AG04449 (cell line): Measurements from ENCODE around the gene HMOX2.

ENCODE experiments used
- CTCF ChIA-PET: fragments of 350-600 bp; formaldehyde crosslinking; extraction: SDS; loops from one replicate; lab custom pipeline; 2021; ENCODE audit warnings: antibody characterized with exemption; lab: Yijun Ruan, JAX
- POLR2A ChIA-PET: fragments of 400-600, 350-600 bp; formaldehyde crosslinking; extraction: SDS; loops from one replicate; lab custom pipeline; 2020; ENCODE audit warnings: antibody characterized with exemption, inconsistent platforms; lab: Yijun Ruan, JAX
- DNase-seq: peaks from one replicate; pipeline ENCODE4 v3.0.0-alpha.2; 2010; ENCODE audit warnings: low read depth, low spot score
- H3K4me3 ChIP-seq: 2 replicates; pipeline ENCODE4 v1.5.1; 2011; ENCODE audit warnings: low read depth, mild to moderate bottlenecking, control low read depth, low read length
- CTCF ChIP-seq: IDR thresholded peaks from one replicate; pipeline ENCODE4 v1.5.1; 2011; ENCODE audit warnings: mild to moderate bottlenecking, moderate library complexity, low read length, control low read depth, inconsistent platforms; ENCODE audit not compliant: insufficient read depth; ENCODE audit errors: missing control alignments

The HMOX2 gene

DNA sequence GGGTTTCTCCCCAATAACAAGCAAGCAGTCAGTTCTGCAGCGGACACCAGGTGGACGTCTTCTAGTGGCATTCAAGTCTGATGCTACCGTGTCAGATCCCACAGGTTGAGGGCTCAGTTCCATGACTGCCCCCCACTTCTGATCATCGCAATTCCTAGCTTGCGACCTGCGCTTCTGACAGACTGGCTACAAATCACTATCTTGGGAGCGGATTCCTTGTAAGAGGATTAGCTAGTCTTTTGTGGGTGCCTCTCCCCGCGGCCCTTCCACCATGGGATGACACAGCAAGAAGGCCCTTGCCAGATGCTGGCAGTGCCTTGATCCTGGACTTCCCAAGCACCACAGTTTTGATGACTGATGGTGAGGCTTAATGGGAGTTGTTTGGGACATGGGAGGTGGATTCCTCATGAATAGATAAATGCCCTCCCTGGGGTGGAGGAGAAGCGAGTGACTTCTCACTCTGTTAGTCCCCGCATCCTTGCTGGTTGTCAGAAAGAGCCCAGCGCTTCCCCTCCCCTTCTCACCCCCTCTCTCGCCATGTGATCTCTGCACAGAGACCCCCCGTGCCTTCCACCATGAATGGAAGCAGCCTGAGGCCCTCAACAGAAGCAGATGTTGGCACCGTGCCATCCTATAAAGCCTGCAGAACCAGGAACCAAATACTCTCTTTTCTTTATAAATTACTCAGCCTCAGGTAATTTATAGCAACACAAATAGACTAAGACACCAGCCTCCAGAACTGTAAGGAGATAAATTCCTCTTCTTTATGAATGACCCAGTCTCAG is 43.3 kb downstream of the HMOX2 start:
- CTCF ChIA-PET, result interaction anchor here (1.8 to 3.9 kb wide), 4 partner anchors 13 to 67 kb away, joined by 6 to 51 read pairs (median 28); no protein-coding TSS in a partner anchor
- H3K4me3 ChIP-seq, result no peak overlapping the region
- TF ChIP-seq CTCF, result no peak
- no peak for DNase-seq
- POLR2A ChIA-PET, result no interaction called here

DNA sequence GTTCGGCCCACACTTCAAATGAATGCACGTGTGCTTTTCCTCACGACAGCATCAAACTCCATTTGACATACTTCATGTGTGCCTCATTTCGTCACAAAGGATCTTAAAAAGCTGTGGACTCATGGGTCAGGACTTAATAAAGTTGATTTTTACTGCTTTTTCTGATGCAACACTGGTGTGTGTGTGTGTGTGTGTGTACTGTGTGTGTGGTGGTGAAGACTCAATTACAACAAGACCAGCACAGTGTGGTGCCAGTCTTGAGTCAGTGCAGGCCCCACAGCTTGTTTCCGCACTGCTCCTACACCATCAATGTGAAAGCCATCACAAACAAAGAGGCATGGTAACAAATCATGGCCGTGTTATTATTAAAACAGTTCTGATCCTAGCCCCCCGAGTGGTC is 44.7 kb downstream of the HMOX2 start:
- POLR2A ChIA-PET, result no interaction called here
- no peak for DNase-seq
- no peak for TF ChIP-seq CTCF
- H3K4me3 ChIP-seq, result no peak overlapping the region
- CTCF ChIA-PET, result interaction anchor here (0.9 to 1.7 kb wide), 6 partner anchors 10 to 65 kb away, joined by 3 to 8 read pairs (median 5); no protein-coding TSS in a partner anchor

DNA sequence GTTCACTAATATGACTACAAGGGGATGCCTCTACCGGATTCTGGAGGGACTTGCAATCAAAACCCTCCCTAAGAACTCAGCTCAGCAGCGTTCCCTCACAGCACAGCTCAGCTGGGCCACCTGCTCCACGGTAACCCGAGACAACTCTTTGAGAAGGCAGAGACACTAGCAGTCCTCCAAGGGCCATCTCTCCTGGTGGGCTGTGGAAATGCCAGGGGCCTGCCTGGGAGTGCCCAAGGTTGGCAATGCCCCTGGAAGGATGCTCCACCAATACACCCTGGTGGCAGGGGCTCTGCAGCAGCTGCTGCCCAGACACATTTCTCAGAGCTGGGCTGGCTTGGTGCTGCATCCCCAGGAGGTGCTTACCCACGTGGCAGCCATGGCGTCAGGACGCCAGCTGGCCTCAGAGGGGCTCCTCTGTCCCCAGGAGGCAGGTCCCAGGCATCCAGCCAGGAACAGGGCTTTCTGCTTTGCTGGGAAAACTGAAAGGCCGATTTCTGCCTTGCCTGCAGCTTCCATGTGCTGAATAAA is 45.9 kb downstream of the HMOX2 start:
- H3K4me3 ChIP-seq, result no peak overlapping the region
- ChIA-PET CTCF (interaction anchor here (0.7 to 3.3 kb wide), 8 partner anchors 10 to 29 kb away, joined by 3 to 22 read pairs (median 4); no protein-coding TSS in a partner anchor), POLR2A (no interaction called here)
- TF ChIP-seq CTCF, result no peak
- no peak for DNase-seq

- ChIA-PET POLR2A (no interaction called here), CTCF (interaction anchor here (1.6 to 3.3 kb wide), 3 partner anchors 16 to 62 kb away, joined by 6 to 22 read pairs (median 6); no protein-coding TSS in a partner anchor)
- H3K4me3 ChIP-seq, result no peak overlapping the region
- TF ChIP-seq CTCF, result no peak
- no peak for DNase-seq
Observed at GRCh38 chr16:4523686-4524085, 47.5 kb downstream of the HMOX2 start.

GRCh38 chr16:4524571-4524970 is 48.4 kb downstream of the HMOX2 start:
- ChIA-PET CTCF (interaction anchor here (1.4 to 3.3 kb wide), 5 partner anchors 10 to 61 kb away, joined by 6 to 22 read pairs (median 6); no protein-coding TSS in a partner anchor), POLR2A (no interaction called here)
- TF ChIP-seq CTCF, result no peak
- no peak for DNase-seq
- H3K4me3 ChIP-seq, result no peak overlapping the region

- ChIA-PET CTCF (interaction anchor here (1.4 to 3.3 kb wide), 6 partner anchors 8 to 61 kb away, joined by 4 to 22 read pairs (median 6); no protein-coding TSS in a partner anchor), POLR2A (no interaction called here)
- TF ChIP-seq CTCF, result no peak
Observed at GRCh38 chr16:4525069-4525468, 48.9 kb downstream of the HMOX2 start.

More at GRCh38 chr16:4525069-4525468, 48.9 kb downstream of the HMOX2 start:
- no peak for DNase-seq
- no peak overlapping the region for H3K4me3 ChIP-seq
